Measurements from ENCODE around the gene CDK13.

The CDK13 gene

GRCh38 chr7:40095230-40095629 is 145.2 kb downstream of the CDK13 start:
- peaks cover 19 to 46% (median 28%) of the 10 kb centered on the region in 4 experiments for H3K36me3 ChIP-seq (ENCODE audit: control insufficient read depth in 4 of 4, insufficient read depth in 4 of 4, low read length in 3 of 4)
- CTCF ChIA-PET = interaction anchor here (0.6 kb wide), 1 partner anchor 10 kb away, joined by 4 read pairs; no protein-coding TSS in a partner anchor
- WGBS (ENCODE audit: insufficient coverage) = 100% methylated on average over 1 of the region's 1 CpG
- no peak overlapping the region for H3K4me3 ChIP-seq (ENCODE audit: control insufficient read depth in 1 of 7, extremely low read depth in 1 of 7, insufficient read depth in 4 of 7, low read depth in 2 of 7, low read length in 6 of 7)
- H3K4me1 ChIP-seq (ENCODE audit: control extremely low read depth in 1 of 4, control insufficient read depth in 4 of 4, insufficient read depth in 4 of 4, low read length in 3 of 4) = no peaks in the 10 kb centered on the region
- no peak overlapping the region for H3K27ac ChIP-seq (ENCODE audit: insufficient read depth in 1 of 2, low read depth in 1 of 2, low read length in 2 of 2, poor library complexity in 1 of 2, severe bottlenecking in 2 of 2)
- H3K9me3 ChIP-seq (ENCODE audit: control extremely low read depth in 1 of 5, control insufficient read depth in 4 of 5, insufficient read depth in 2 of 5, low read depth in 1 of 5, low read length in 4 of 5) = no peaks in the 10 kb centered on the region
- POLR2A ChIA-PET = no interaction called here
- DNase-seq = no peak
- no peaks in the 10 kb centered on the region for H3K27me3 ChIP-seq (replicated peaks in 2 of 5; ENCODE audit: control insufficient read depth in 4 of 5, insufficient read depth in 5 of 5, low read length in 4 of 5)

- Histone ChIP-seq H3K27me3 (replicated peaks in 2 of 5; ENCODE audit: control insufficient read depth in 4 of 5, insufficient read depth in 5 of 5, low read length in 4 of 5) (no peaks in the 10 kb centered on the region), H3K4me1 (ENCODE audit: control extremely low read depth in 1 of 4, control insufficient read depth in 4 of 4, insufficient read depth in 4 of 4, low read length in 3 of 4) (no peaks in the 10 kb centered on the region), H3K9me3 (ENCODE audit: control extremely low read depth in 1 of 5, control insufficient read depth in 4 of 5, insufficient read depth in 2 of 5, low read depth in 1 of 5, low read length in 4 of 5) (no peaks in the 10 kb centered on the region), H3K4me3 (ENCODE audit: control insufficient read depth in 1 of 7, extremely low read depth in 1 of 7, insufficient read depth in 4 of 7, low read depth in 2 of 7, low read length in 6 of 7) (no peak overlapping the region), H3K27ac (ENCODE audit: insufficient read depth in 1 of 2, low read depth in 1 of 2, low read length in 2 of 2, poor library complexity in 1 of 2, severe bottlenecking in 2 of 2) (no peak overlapping the region), H3K36me3 (ENCODE audit: control insufficient read depth in 4 of 4, insufficient read depth in 4 of 4, low read length in 3 of 4) (peaks cover 19 to 46% (median 28%) of the 10 kb centered on the region in 4 experiments)
- DNase-seq = no peak
- WGBS (ENCODE audit: insufficient coverage) = no CpG with 5 or more reads among the region's 1 CpG
- POLR2A ChIA-PET = no interaction called here
- CTCF ChIA-PET = interaction anchor here (0.6 kb wide), 1 partner anchor 10 kb away, joined by 4 read pairs; no protein-coding TSS in a partner anchor
Measured at GRCh38 chr7:40095695-40096327, 145.8 kb downstream of the CDK13 start.

GRCh38 chr7:40097728-40098127 is 147.7 kb downstream of the CDK13 start:
- 100% methylated on average over 2 of the region's 2 CpGs for WGBS (ENCODE audit: insufficient coverage)
- Histone ChIP-seq H3K36me3 (ENCODE audit: control insufficient read depth in 4 of 4, insufficient read depth in 4 of 4, low read length in 3 of 4) (peaks cover 13 to 36% (median 24%) of the 10 kb centered on the region in 4 experiments), H3K4me1 (ENCODE audit: control extremely low read depth in 1 of 4, control insufficient read depth in 4 of 4, insufficient read depth in 4 of 4, low read length in 3 of 4) (no peaks in the 10 kb centered on the region), H3K4me3 (ENCODE audit: control insufficient read depth in 1 of 7, extremely low read depth in 1 of 7, insufficient read depth in 4 of 7, low read depth in 2 of 7, low read length in 6 of 7) (no peak overlapping the region), H3K9me3 (ENCODE audit: control extremely low read depth in 1 of 5, control insufficient read depth in 4 of 5, insufficient read depth in 2 of 5, low read depth in 1 of 5, low read length in 4 of 5) (no peaks in the 10 kb centered on the region), H3K27ac (ENCODE audit: insufficient read depth in 1 of 2, low read depth in 1 of 2, low read length in 2 of 2, poor library complexity in 1 of 2, severe bottlenecking in 2 of 2) (no peak overlapping the region), H3K27me3 (replicated peaks in 2 of 5; ENCODE audit: control insufficient read depth in 4 of 5, insufficient read depth in 5 of 5, low read length in 4 of 5) (no peaks in the 10 kb centered on the region)
- ChIA-PET POLR2A (no interaction called here), CTCF (interaction anchor here (0.6 to 0.8 kb wide), 2 partner anchors 14 to 15 kb away, joined by 3 read pairs; no protein-coding TSS in a partner anchor)
- no peak for DNase-seq

GRCh38 chr7:40098810-40099209 is 148.8 kb downstream of the CDK13 start:
- H3K27me3 ChIP-seq (replicated peaks in 2 of 5; ENCODE audit: control insufficient read depth in 4 of 5, insufficient read depth in 5 of 5, low read length in 4 of 5) = no peaks in the 10 kb centered on the region
- no peak overlapping the region for H3K4me3 ChIP-seq (ENCODE audit: control insufficient read depth in 1 of 7, extremely low read depth in 1 of 7, insufficient read depth in 4 of 7, low read depth in 2 of 7, low read length in 6 of 7)
- peaks cover 9 to 25% (median 18%) of the 10 kb centered on the region in 4 experiments for H3K36me3 ChIP-seq (ENCODE audit: control insufficient read depth in 4 of 4, insufficient read depth in 4 of 4, low read length in 3 of 4)
- no peaks in the 10 kb centered on the region for H3K4me1 ChIP-seq (ENCODE audit: control extremely low read depth in 1 of 4, control insufficient read depth in 4 of 4, insufficient read depth in 4 of 4, low read length in 3 of 4)
- DNase-seq = no peak
- ChIA-PET POLR2A (interaction anchor here (0.6 kb wide), 1 partner anchor 20 kb away, joined by 4 read pairs; no protein-coding TSS in a partner anchor), CTCF (interaction anchor here (0.8 kb wide), 1 partner anchor 14 kb away, joined by 3 read pairs; no protein-coding TSS in a partner anchor)
- no peak overlapping the region for H3K27ac ChIP-seq (ENCODE audit: insufficient read depth in 1 of 2, low read depth in 1 of 2, low read length in 2 of 2, poor library complexity in 1 of 2, severe bottlenecking in 2 of 2)
- no peaks in the 10 kb centered on the region for H3K9me3 ChIP-seq (ENCODE audit: control extremely low read depth in 1 of 5, control insufficient read depth in 4 of 5, insufficient read depth in 2 of 5, low read depth in 1 of 5, low read length in 4 of 5)

GRCh38 chr7:40099837-40100236 is 149.8 kb downstream of the CDK13 start:
- H3K36me3 ChIP-seq (ENCODE audit: control insufficient read depth in 4 of 4, insufficient read depth in 4 of 4, low read length in 3 of 4) = peaks cover 3 to 15% (median 10%) of the 10 kb centered on the region in 4 experiments
- no peaks in the 10 kb centered on the region for H3K9me3 ChIP-seq (ENCODE audit: control extremely low read depth in 1 of 5, control insufficient read depth in 4 of 5, insufficient read depth in 2 of 5, low read depth in 1 of 5, low read length in 4 of 5)
- CTCF ChIA-PET = interaction anchor here (1.1 kb wide), 1 partner anchor 31 kb away, joined by 3 read pairs; no protein-coding TSS in a partner anchor
- no peaks in the 10 kb centered on the region for H3K27me3 ChIP-seq (replicated peaks in 2 of 5; ENCODE audit: control insufficient read depth in 4 of 5, insufficient read depth in 5 of 5, low read length in 4 of 5)
- POLR2A ChIA-PET = interaction anchor here (0.5 kb wide), 1 partner anchor 1898 kb away, joined by 3 read pairs; no protein-coding TSS in a partner anchor
- no peak overlapping the region for H3K4me3 ChIP-seq (ENCODE audit: control insufficient read depth in 1 of 7, extremely low read depth in 1 of 7, insufficient read depth in 4 of 7, low read depth in 2 of 7, low read length in 6 of 7)
- DNase-seq = no peak
- H3K4me1 ChIP-seq (ENCODE audit: control extremely low read depth in 1 of 4, control insufficient read depth in 4 of 4, insufficient read depth in 4 of 4, low read length in 3 of 4) = no peaks in the 10 kb centered on the region
- H3K27ac ChIP-seq (ENCODE audit: insufficient read depth in 1 of 2, low read depth in 1 of 2, low read length in 2 of 2, poor library complexity in 1 of 2, severe bottlenecking in 2 of 2) = no peak overlapping the region
- WGBS (ENCODE audit: insufficient coverage) = 100% methylated on average over 2 of the region's 4 CpGs

- Histone ChIP-seq H3K4me3 (ENCODE audit: control insufficient read depth in 1 of 7, extremely low read depth in 1 of 7, insufficient read depth in 4 of 7, low read depth in 2 of 7, low read length in 6 of 7) (no peak overlapping the region), H3K9me3 (ENCODE audit: control extremely low read depth in 1 of 5, control insufficient read depth in 4 of 5, insufficient read depth in 2 of 5, low read depth in 1 of 5, low read length in 4 of 5) (no peaks in the 10 kb centered on the region), H3K27me3 (replicated peaks in 2 of 5; ENCODE audit: control insufficient read depth in 4 of 5, insufficient read depth in 5 of 5, low read length in 4 of 5) (no peaks in the 10 kb centered on the region), H3K27ac (ENCODE audit: insufficient read depth in 1 of 2, low read depth in 1 of 2, low read length in 2 of 2, poor library complexity in 1 of 2, severe bottlenecking in 2 of 2) (no peak overlapping the region), H3K36me3 (ENCODE audit: control insufficient read depth in 4 of 4, insufficient read depth in 4 of 4, low read length in 3 of 4) (peaks cover 0 to 5% (median 3%) of the 10 kb centered on the region in 4 experiments), H3K4me1 (ENCODE audit: control extremely low read depth in 1 of 4, control insufficient read depth in 4 of 4, insufficient read depth in 4 of 4, low read length in 3 of 4) (no peaks in the 10 kb centered on the region)
- CTCF ChIA-PET = interaction anchor here (1.0 kb wide), 1 partner anchor 14 kb away, joined by 3 read pairs; no protein-coding TSS in a partner anchor
- no CpG with 5 or more reads among the region's 3 CpGs for WGBS (ENCODE audit: insufficient coverage)
- no peak for DNase-seq
- POLR2A ChIA-PET = no interaction called here
Measured at GRCh38 chr7:40101201-40101600, 151.1 kb downstream of the CDK13 start.

- CTCF ChIA-PET = no interaction called here
- DNase-seq = no peak
- Histone ChIP-seq H3K27ac (ENCODE audit: insufficient read depth in 1 of 2, low read depth in 1 of 2, low read length in 2 of 2, poor library complexity in 1 of 2, severe bottlenecking in 2 of 2) (no peak overlapping the region), H3K9me3 (ENCODE audit: control extremely low read depth in 1 of 5, control insufficient read depth in 4 of 5, insufficient read depth in 2 of 5, low read depth in 1 of 5, low read length in 4 of 5) (no peaks in the 10 kb centered on the region), H3K4me3 (ENCODE audit: control insufficient read depth in 1 of 7, extremely low read depth in 1 of 7, insufficient read depth in 4 of 7, low read depth in 2 of 7, low read length in 6 of 7) (no peak overlapping the region), H3K36me3 (ENCODE audit: control insufficient read depth in 4 of 4, insufficient read depth in 4 of 4, low read length in 3 of 4) (peaks cover 0 to 2% (median under 1%) of the 10 kb centered on the region in 4 experiments), H3K4me1 (ENCODE audit: control extremely low read depth in 1 of 4, control insufficient read depth in 4 of 4, insufficient read depth in 4 of 4, low read length in 3 of 4) (no peaks in the 10 kb centered on the region), H3K27me3 (replicated peaks in 2 of 5; ENCODE audit: control insufficient read depth in 4 of 5, insufficient read depth in 5 of 5, low read length in 4 of 5) (no peaks in the 10 kb centered on the region)
- POLR2A ChIA-PET = no interaction called here
- WGBS (ENCODE audit: insufficient coverage) = 100% methylated on average over 1 of the region's 2 CpGs
Measured at GRCh38 chr7:40102897-40103296, 152.8 kb downstream of the CDK13 start.
